Measurements from ENCODE around the gene ALPK3. TPM values are rescaled to one million over a fixed set of nuclear protein-coding genes. Genes with fewer than 3 reads are reported as not detected.
A peak's percentile ranks its signal among the peaks of the same experiment; 100 is the strongest.

The ALPK3 gene
- total RNA-seq, 1 donor from 2014 or later = 181 TPM

- no peak for TF ChIP-seq CTCF (IDR thresholded peaks at IDR 0.05; ENCODE audit: borderline replicate concordance)
- H3K36me3 ChIP-seq = no peaks in the 10 kb centered on the region
- H3K4me3 ChIP-seq = peak overlapping the region; percentile 73
- H3K27me3 ChIP-seq (ENCODE audit: low read depth) = no peaks in the 10 kb centered on the region
- H3K4me1 ChIP-seq = peaks cover 65% of the 10 kb centered on the region
- intact Hi-C loops (cut with micrococcal nuclease) = no loop called here
- DNase-seq = no peak
- H3K27ac ChIP-seq (replicated peaks) = peak overlapping the region; percentile 95
- H3K9me3 ChIP-seq (replicated peaks) = no peaks in the 10 kb centered on the region
Measured at GRCh38 chr15:84817466-84818081, 418 bp downstream of the ALPK3 start.

GRCh38 chr15:84818261-84819131 lies 1.3 kb downstream of the ALPK3 start:
- H3K4me3 ChIP-seq = peak overlapping the region; percentile 73
- intact Hi-C loops (cut with micrococcal nuclease) = no loop called here
- peaks cover 74% of the 10 kb centered on the region for H3K4me1 ChIP-seq
- no peaks in the 10 kb centered on the region for H3K36me3 ChIP-seq
- peak overlapping the region; percentile 95 for H3K27ac ChIP-seq (replicated peaks)
- no peaks in the 10 kb centered on the region for H3K9me3 ChIP-seq (replicated peaks)
- peak; percentile 27 for TF ChIP-seq CTCF (IDR thresholded peaks at IDR 0.05; ENCODE audit: borderline replicate concordance)
- DNase-seq = no peak
- no peaks in the 10 kb centered on the region for H3K27me3 ChIP-seq (ENCODE audit: low read depth)

- Histone ChIP-seq H3K27me3 (ENCODE audit: low read depth) (no peaks in the 10 kb centered on the region), H3K36me3 (no peaks in the 10 kb centered on the region), H3K4me1 (peaks cover 83% of the 10 kb centered on the region), H3K4me3 (peak overlapping the region; percentile 73), H3K27ac (replicated peaks) (peak overlapping the region; percentile 95), H3K9me3 (replicated peaks) (no peaks in the 10 kb centered on the region)
- TF ChIP-seq CTCF (IDR thresholded peaks at IDR 0.05; ENCODE audit: borderline replicate concordance) = peak; percentile 24
- DNase-seq = peak; percentile 78
- intact Hi-C loops (cut with micrococcal nuclease) = no loop called here
Measured at GRCh38 chr15:84819291-84819768, 2.2 kb downstream of the ALPK3 start.

DNA sequence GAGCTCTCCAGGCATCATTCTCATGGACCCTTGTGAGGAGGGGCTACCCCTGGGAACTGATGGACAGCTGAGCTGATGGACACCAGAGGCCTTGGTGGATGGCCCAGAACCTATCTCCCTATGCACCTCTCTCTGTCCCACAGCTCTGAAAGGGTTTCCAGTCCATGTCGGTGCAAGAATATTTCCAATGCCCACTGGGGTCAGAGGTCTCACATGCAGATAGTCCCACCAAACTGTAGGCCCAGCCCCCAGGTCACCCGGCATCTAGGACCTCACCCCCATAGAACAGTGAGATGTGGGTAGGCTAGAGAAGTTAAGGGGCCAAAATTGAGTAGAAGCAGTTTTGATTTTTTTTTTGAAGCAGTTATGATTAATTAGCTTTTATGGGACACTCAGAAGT lies 2.6 kb downstream of the ALPK3 start:
- Histone ChIP-seq H3K27ac (replicated peaks) (peak overlapping the region; percentile 95), H3K4me3 (peak overlapping the region; percentile 73), H3K4me1 (peaks cover 87% of the 10 kb centered on the region), H3K9me3 (replicated peaks) (no peaks in the 10 kb centered on the region), H3K27me3 (ENCODE audit: low read depth) (no peaks in the 10 kb centered on the region), H3K36me3 (no peaks in the 10 kb centered on the region)
- intact Hi-C loops (cut with micrococcal nuclease) = no loop called here
- no peak for DNase-seq
- no peak for TF ChIP-seq CTCF (IDR thresholded peaks at IDR 0.05; ENCODE audit: borderline replicate concordance)

DNA sequence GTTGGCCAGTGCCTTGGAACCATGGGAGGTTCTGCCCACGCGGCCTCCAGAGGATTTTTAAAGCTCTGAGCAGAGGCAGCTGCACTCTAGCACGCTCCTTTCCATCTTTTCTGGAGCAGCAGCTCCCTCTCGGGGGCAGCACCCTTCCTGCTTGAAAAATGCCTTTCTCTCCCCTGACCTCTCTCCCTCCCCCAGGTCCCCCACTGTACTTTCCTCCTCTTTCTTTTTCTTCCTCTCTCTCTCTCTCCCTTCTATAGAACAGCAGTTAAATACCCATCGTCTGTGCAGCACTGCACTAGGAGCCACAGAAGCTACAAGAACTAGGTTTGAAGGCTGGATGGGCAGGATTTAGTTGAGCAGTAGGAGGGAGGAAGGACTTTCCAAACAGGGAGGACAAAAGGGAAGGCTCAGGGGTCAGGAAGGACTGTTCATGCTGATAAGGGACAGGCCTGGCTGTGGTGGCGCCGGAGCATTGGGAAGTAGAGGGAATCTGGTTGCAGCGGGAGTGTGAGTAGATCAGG lies 4.4 kb downstream of the ALPK3 start:
- Histone ChIP-seq H3K36me3 (no peaks in the 10 kb centered on the region), H3K27me3 (ENCODE audit: low read depth) (no peaks in the 10 kb centered on the region), H3K4me1 (peaks cover 98% of the 10 kb centered on the region), H3K4me3 (peak overlapping the region; percentile 37), H3K9me3 (replicated peaks) (no peaks in the 10 kb centered on the region), H3K27ac (replicated peaks) (peak overlapping the region; percentile 95)
- intact Hi-C loops (cut with micrococcal nuclease) = no loop called here
- TF ChIP-seq CTCF (IDR thresholded peaks at IDR 0.05; ENCODE audit: borderline replicate concordance) = peak; percentile 25
- DNase-seq = no peak
